SIG-M5 treated with dmso at 0.1 percent for 504 hours (cell line): ENCODE data around the gene FCER2.
A peak's percentile ranks its signal among the peaks of the same experiment; 100 is the strongest.
"Not testable (repeated sequence)": the region's sequence is repeated elsewhere in the genome, so short reads cannot be mapped to it uniquely, and the experiment has no call there.

ENCODE experiments used
- DNase-seq: peaks from one replicate; lab custom pipeline; 2025; ENCODE audit not compliant: unreplicated experiment; lab: John Stamatoyannopoulos, UW

FCER2 gene

GRCh38 chr19:7701654-7702457, at the start of gene FCER2:
FCER2 (minus strand) TSS chr19:7702131; CDS start chr19:7699760, 2,371 bp downstream.
- DNase-seq, result no peak

- DNase-seq, result no peak
These were observed 49.3 kb upstream of the FCER2 start for GRCh38 chr19:7751157-7751783.

- peak; percentile 51 for DNase-seq
These were observed 46.8 kb upstream of the FCER2 start for GRCh38 chr19:7748756-7749155.

GRCh38 chr19:7748171-7748570, 46.2 kb upstream of the FCER2 start:
- DNase-seq, result no peak

- peak; percentile 37 for DNase-seq
These were observed 45.3 kb upstream of the FCER2 start, which contains the start of gene CD209 for GRCh38 chr19:7746903-7747884. CD209 (minus strand) TSS chr19:7747534; CDS start chr19:7747511, 23 bp downstream.

- not testable (repeated sequence) for DNase-seq
These were observed 44.4 kb upstream of the FCER2 start for GRCh38 chr19:7746306-7746705.

- DNase-seq, result no peak
These were observed 43.1 kb upstream of the FCER2 start for GRCh38 chr19:7744871-7745650.

GRCh38 chr19:7744199-7744786, 42.4 kb upstream of the FCER2 start:
- DNase-seq, result no peak

- DNase-seq, result no peak
These were observed 41.5 kb upstream of the FCER2 start for GRCh38 chr19:7743425-7743841.

GRCh38 chr19:7742991-7743390, 41.1 kb upstream of the FCER2 start:
- DNase-seq, result no peak

GRCh38 chr19:7742575-7742974, 40.6 kb upstream of the FCER2 start:
- DNase-seq, result no peak

- peak; percentile 15 for DNase-seq
These were observed 38.7 kb upstream of the FCER2 start for GRCh38 chr19:7740682-7741054.

GRCh38 chr19:7739801-7740681, 38.1 kb upstream of the FCER2 start:
- DNase-seq, result no peak

GRCh38 chr19:7739211-7739755, 37.4 kb upstream of the FCER2 start:
- no peak for DNase-seq

GRCh38 chr19:7738023-7738422, 36.1 kb upstream of the FCER2 start:
- DNase-seq, result no peak

- no peak for DNase-seq
These were observed 35.3 kb upstream of the FCER2 start for GRCh38 chr19:7737215-7737614.

GRCh38 chr19:7736148-7736547, 34.2 kb upstream of the FCER2 start:
- DNase-seq, result no peak

GRCh38 chr19:7734220-7735203, 32.6 kb upstream of the FCER2 start:
- peak; percentile 90 for DNase-seq
